SK-N-SH (cell line): Measurements from ENCODE around the gene RAP2A. TPM values are rescaled to one million over a fixed set of nuclear protein-coding genes. Genes with fewer than 3 reads are reported as not detected.

Source experiments
- CTCF ChIA-PET: fragments of 300-600, 350-600 bp; formaldehyde crosslinking; extraction: SDS; loops from one replicate; lab custom pipeline; 2021; lab: Yijun Ruan, JAX
- POLR2A ChIA-PET: fragments of 350-600 bp; sonication (Branson Sonifier 250); formaldehyde crosslinking; extraction: SDS; loops from one replicate; lab custom pipeline; 2020; ENCODE audit warnings: antibody characterized with exemption, inconsistent platforms; lab: Yijun Ruan, JAX
- DNase-seq: peaks from one replicate; pipeline ENCODE4 v3.0.0; 2012
- H2AFZ ChIP-seq: fragments of 200-600 bp; sonication (generic); 2 replicates; pipeline ENCODE4 v1.8.1; 2016; ENCODE audit warnings: antibody characterized with exemption, mild to moderate bottlenecking, low read depth
- H3F3A ChIP-seq: fragments of 200-600 bp; sonication (generic); replicated peaks from 2 replicates; pipeline ENCODE3; 2016; ENCODE audit warnings: antibody characterized with exemption, mild to moderate bottlenecking; ENCODE audit not compliant: insufficient read depth
- H3K27ac ChIP-seq, 2 experiments: fragments of 200-500 bp in 1 of 2; fragments of 200-600 bp in 1 of 2; sonication (Bioruptor generic) in 1 of 2; sonication (generic), shearing (Covaris generic) in 1 of 2; 2 replicates each; pipeline versions ENCODE4 v1.5.1 to v1.6.1; 2014 to 2016; ENCODE audit warnings: low read depth in 2 of 2, inconsistent platforms in 1 of 2, low read length in 1 of 2, mild to moderate bottlenecking in 1 of 2, mixed read lengths in 1 of 2
- H3K27me3 ChIP-seq: fragments of 200-600 bp; sonication (generic), shearing (Covaris generic); 2 replicates; pipeline ENCODE4 v1.6.1; 2016; ENCODE audit warnings: mixed run types; ENCODE audit not compliant: insufficient read depth
- H3K36me3 ChIP-seq, 2 experiments: fragments of 200-500 bp in 1 of 2; fragments of 200-600 bp in 1 of 2; sonication (Bioruptor generic) in 1 of 2; sonication (generic) in 1 of 2; replicated peaks in 1 of 2; 2 replicates each; pipeline versions ENCODE3 to v1.5.1; 2014 to 2016; ENCODE audit warnings: low read length in 1 of 2, mild to moderate bottlenecking in 1 of 2; ENCODE audit not compliant: insufficient read depth in 2 of 2, control insufficient read depth in 1 of 2
- H3K4me1 ChIP-seq, 2 experiments: fragments of 200-500 bp in 1 of 2; fragments of 200-600 bp in 1 of 2; sonication (Bioruptor generic) in 1 of 2; sonication (generic), shearing (Covaris generic) in 1 of 2; 2 replicates each; pipeline versions ENCODE4 v1.5.1 to v1.6.1; 2014 to 2016; ENCODE audit warnings: low read depth in 1 of 2, low read length in 1 of 2, mixed run types in 1 of 2; ENCODE audit not compliant: insufficient read depth in 2 of 2, control insufficient read depth in 1 of 2
- H3K4me2 ChIP-seq: fragments of 200-600 bp; sonication (generic), shearing (Covaris generic); 2 replicates; pipeline ENCODE4 v1.6.1; 2017; ENCODE audit warnings: mixed run types
- H3K4me3 ChIP-seq, 2 experiments: fragments of 200-500 bp in 1 of 2; fragments of 200-600 bp in 1 of 2; sonication (Bioruptor generic) in 1 of 2; sonication (generic), shearing (Covaris generic) in 1 of 2; 2 replicates each; pipeline versions ENCODE4 v1.5.1 to v1.8.1; 2014 to 2016; ENCODE audit warnings: low read depth in 2 of 2, inconsistent platforms in 1 of 2, low read length in 1 of 2, mild to moderate bottlenecking in 1 of 2, mixed read lengths in 1 of 2, moderate library complexity in 1 of 2
- H3K79me2 ChIP-seq: fragments of 200-600 bp; sonication (generic); 2 replicates; pipeline ENCODE4 v1.8.1; 2017; ENCODE audit warnings: mild to moderate bottlenecking; ENCODE audit not compliant: insufficient read depth
- H3K9ac ChIP-seq: fragments of 200-600 bp; sonication (generic); 2 replicates; pipeline ENCODE4 v1.6.1; 2017; ENCODE audit warnings: mixed run types
- H3K9me2 ChIP-seq: fragments of 200-600 bp; sonication (generic); 2 replicates; pipeline ENCODE4 v1.6.1; 2017; ENCODE audit warnings: mixed run types
- H3K9me3 ChIP-seq: fragments of 200-600 bp; sonication (generic); 2 replicates; pipeline ENCODE4 v1.6.1; 2017; ENCODE audit warnings: mixed run types, mild to moderate bottlenecking, moderate library complexity
- H4K20me1 ChIP-seq: fragments of 200-600 bp; sonication (generic); 2 replicates; pipeline ENCODE4 v1.6.1; 2017; ENCODE audit warnings: mild to moderate bottlenecking, mixed run types; ENCODE audit not compliant: insufficient read depth
- MXI1 ChIP-seq: IDR thresholded peaks from 2 replicates; pipeline ENCODE4 v1.6.1; 2012; ENCODE audit warnings: mild to moderate bottlenecking, low read depth, low read length, improper control_type of control experiment
- NFIC ChIP-seq: IDR thresholded peaks from 2 replicates; pipeline ENCODE4 v1.4.0; 2012; ENCODE audit warnings: borderline replicate concordance
- NRF1 ChIP-seq: IDR thresholded peaks from 2 replicates; pipeline ENCODE4 v1.6.1; 2012; ENCODE audit warnings: low read depth, mild to moderate bottlenecking, low read length
- PBX3 ChIP-seq: IDR thresholded peaks from 2 replicates; pipeline ENCODE4; 2012
- RAD21 ChIP-seq: IDR thresholded peaks from 2 replicates; pipeline ENCODE4 v1.6.1; 2012; ENCODE audit warnings: mild to moderate bottlenecking, low read length
- RCOR1 ChIP-seq: fragments of 150-350 bp; IDR thresholded peaks from 2 replicates; pipeline ENCODE4 v1.6.1; 2017; ENCODE audit warnings: antibody characterized with exemption, low read length
- TEAD4 ChIP-seq: IDR thresholded peaks from 2 replicates; pipeline ENCODE4 v1.4.0; 2012; ENCODE audit warnings: mild to moderate bottlenecking, borderline replicate concordance; ENCODE audit not compliant: insufficient read depth
- YY1 ChIP-seq: IDR thresholded peaks from 2 replicates; pipeline ENCODE4 v1.4.0; 2012; ENCODE audit warnings: low read depth, mild to moderate bottlenecking
- WGBS: methylation state at CpG from one replicate; pipeline ENCODE4 v1.1.6; 2017; ENCODE audit warnings: low lambda C conversion rate; 5-methylcytosine and 5-hydroxymethylcytosine counted together
- polyA plus RNA-seq, 3 experiments: library from polyadenylated mRNA; depleted of rRNA; stranded (reverse); fragments of >200 nt; gene quantifications; 2 replicates each; pipeline ENCODE4 v1.2.3, GENCODE V29; 2012
- TF ChIP-seq, protein P1 (sequence below): IDR thresholded peaks from 2 replicates; pipeline ENCODE4 v1.4.0; 2012; ENCODE audit warnings: low read depth
- TF ChIP-seq, protein P2 (sequence below): IDR thresholded peaks from 2 replicates; pipeline ENCODE4 v1.4.0; 2012; ENCODE audit warnings: low read depth, borderline replicate concordance

Gene RAP2A
- polyA plus RNA-seq, 1 of the 3 experiments (the other 2 are of a cell fraction) = 6.5 TPM

DNA sequence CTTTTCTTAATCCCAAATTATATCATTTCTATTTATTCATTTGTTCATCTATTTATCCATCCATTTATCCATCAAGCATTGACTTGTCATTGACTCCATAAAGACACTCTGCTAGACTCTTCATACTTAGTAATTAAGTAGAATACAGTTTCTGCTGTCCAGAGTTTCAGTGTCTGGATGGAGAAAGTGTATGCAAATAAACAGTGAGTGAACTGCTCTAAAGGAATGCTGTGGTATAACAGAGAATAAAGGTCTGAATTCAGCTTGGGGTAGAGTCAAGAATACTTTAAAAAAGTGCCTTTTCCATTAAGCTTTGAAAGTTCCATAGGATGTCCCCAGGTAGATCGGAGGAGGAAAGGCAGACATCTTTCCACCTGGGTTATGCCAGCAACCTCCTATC lies 51.4 kb downstream of the RAP2A start:
- H3K4me3 ChIP-seq = no peak overlapping the region
- TF ChIP-seq YY1 = no peak
- TF ChIP-seq, all 33 proteins: peak for 0
- H3K79me2 ChIP-seq = no peaks in the 10 kb centered on the region
- no peaks in the 10 kb centered on the region for H3K9me2 ChIP-seq
- WGBS = 61% methylated on average over 1 of the region's 1 CpG
- no peak overlapping the region for H3K4me2 ChIP-seq
- no peak overlapping the region for H3K9ac ChIP-seq
- no peaks in the 10 kb centered on the region for H3K9me3 ChIP-seq
- H3K4me1 ChIP-seq = no peaks in the 10 kb centered on the region
- H3K27me3 ChIP-seq = no peaks in the 10 kb centered on the region
- H3K27ac ChIP-seq = no peak overlapping the region
- CTCF ChIA-PET = no interaction called here
- POLR2A ChIA-PET = no interaction called here
- H3F3A ChIP-seq = no peaks in the 10 kb centered on the region
- DNase-seq = no peak
- H2AFZ ChIP-seq = no peak overlapping the region
- H4K20me1 ChIP-seq = no peaks in the 10 kb centered on the region
- H3K36me3 ChIP-seq = no peaks in the 10 kb centered on the region

- TF ChIP-seq NRF1 (no peak), RAD21 (no peak), PBX3 (no peak), TEAD4 (no peak)
- TF ChIP-seq, protein P1, sequence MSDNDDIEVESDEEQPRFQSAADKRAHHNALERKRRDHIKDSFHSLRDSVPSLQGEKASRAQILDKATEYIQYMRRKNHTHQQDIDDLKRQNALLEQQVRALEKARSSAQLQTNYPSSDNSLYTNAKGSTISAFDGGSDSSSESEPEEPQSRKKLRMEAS = no peak
- no peaks in the 10 kb centered on the region for H3K9me2 ChIP-seq
Observed at GRCh38 chr13:97490702-97491307, 56.8 kb downstream of the RAP2A start.

DNA sequence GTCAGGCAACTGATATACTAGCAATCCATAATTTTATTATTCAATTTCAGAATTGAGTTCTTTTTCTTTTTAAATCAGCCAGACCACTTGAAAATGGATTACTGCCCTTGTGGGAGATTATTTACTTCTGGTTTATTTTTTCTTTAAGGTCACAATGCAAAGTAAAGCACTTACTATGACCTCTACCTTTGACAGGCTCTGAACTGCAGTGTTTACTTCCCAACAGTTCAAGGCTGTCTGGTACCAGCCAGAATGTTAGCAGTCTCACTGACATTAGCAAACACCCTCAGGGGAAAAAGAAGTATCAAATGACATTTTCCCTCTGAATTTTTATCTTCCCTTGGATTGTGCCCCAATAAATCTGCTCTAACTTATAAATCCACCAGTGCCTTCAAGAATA lies 57.5 kb downstream of the RAP2A start:
- TF ChIP-seq, protein P1 = no peak
- TF ChIP-seq MXI1 (no peak), RCOR1 (no peak), NFIC (no peak), TEAD4 (no peak)
- TF ChIP-seq, protein P2, sequence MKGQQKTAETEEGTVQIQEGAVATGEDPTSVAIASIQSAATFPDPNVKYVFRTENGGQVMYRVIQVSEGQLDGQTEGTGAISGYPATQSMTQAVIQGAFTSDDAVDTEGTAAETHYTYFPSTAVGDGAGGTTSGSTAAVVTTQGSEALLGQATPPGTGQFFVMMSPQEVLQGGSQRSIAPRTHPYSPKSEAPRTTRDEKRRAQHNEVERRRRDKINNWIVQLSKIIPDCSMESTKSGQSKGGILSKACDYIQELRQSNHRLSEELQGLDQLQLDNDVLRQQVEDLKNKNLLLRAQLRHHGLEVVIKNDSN = no peak
- H2AFZ ChIP-seq = no peak overlapping the region
- H3K4me2 ChIP-seq = no peak overlapping the region
- no peaks in the 10 kb centered on the region for H3F3A ChIP-seq
- no peak overlapping the region for H3K27ac ChIP-seq
- H3K36me3 ChIP-seq = no peaks in the 10 kb centered on the region
- H3K4me1 ChIP-seq = no peaks in the 10 kb centered on the region
- H3K9me2 ChIP-seq = no peaks in the 10 kb centered on the region
- ChIA-PET POLR2A (no interaction called here), CTCF (no interaction called here)
- no peaks in the 10 kb centered on the region for H4K20me1 ChIP-seq
- no peaks in the 10 kb centered on the region for H3K27me3 ChIP-seq
- H3K79me2 ChIP-seq = no peaks in the 10 kb centered on the region
- H3K9me3 ChIP-seq = no peaks in the 10 kb centered on the region
- DNase-seq = no peak
- no peak overlapping the region for H3K4me3 ChIP-seq
- no peak overlapping the region for H3K9ac ChIP-seq

More at GRCh38 chr13:97490702-97491307, 56.8 kb downstream of the RAP2A start:
- 75% methylated on average over 1 of the region's 1 CpG for WGBS
- H3K36me3 ChIP-seq = no peaks in the 10 kb centered on the region
- H3K4me2 ChIP-seq = no peak overlapping the region
- no peaks in the 10 kb centered on the region for H3K79me2 ChIP-seq
- ChIA-PET CTCF (no interaction called here), POLR2A (no interaction called here)
- H3F3A ChIP-seq = no peaks in the 10 kb centered on the region
- H3K4me1 ChIP-seq = no peaks in the 10 kb centered on the region
- no peak overlapping the region for H3K4me3 ChIP-seq
- no peak overlapping the region for H3K9ac ChIP-seq
- H4K20me1 ChIP-seq = no peaks in the 10 kb centered on the region
- H3K27me3 ChIP-seq = no peaks in the 10 kb centered on the region
- no peaks in the 10 kb centered on the region for H3K9me3 ChIP-seq
- no peak for DNase-seq
- no peak overlapping the region for H2AFZ ChIP-seq
- H3K27ac ChIP-seq = no peak overlapping the region
